T-cell (primary cell): ENCODE data around the gene MS4A3. TPM values are rescaled to one million over a fixed set of nuclear protein-coding genes. Genes with fewer than 3 reads are reported as not detected.
"Not testable (repeated sequence)": the region's sequence is repeated elsewhere in the genome, so short reads cannot be mapped to it uniquely, and the experiment has no call there.

Experiments used
- ATAC-seq, 4 experiments: fragments of 200-7000 bp in 3 of 4; fragments of 150-1000 bp in 1 of 4; cut with Tn5 transposase; replicated peaks in 1 of 4; 1 replicate in 3 of 4; 2 replicates in 1 of 4; pipeline ENCODE4 v1.10.0; 2021; ENCODE audit warnings: moderate library complexity in 3 of 4, mild to moderate bottlenecking in 2 of 4, moderate number of reproducible peaks in 1 of 4
- CTCF ChIA-PET, 2 donors: fragments of 300-600 bp; sonication (Branson Sonifier 250); formaldehyde crosslinking; loops; one replicate each; lab custom pipeline; 2022; ENCODE audit warnings: antibody characterized with exemption in 2 of 2; lab: Charles Lee
- POLR2A ChIA-PET, 2 donors: fragments of 300-600 bp; sonication (Branson Sonifier 250); formaldehyde crosslinking; loops; one replicate each; lab custom pipeline; 2022; ENCODE audit warnings: antibody characterized with exemption in 2 of 2; lab: Charles Lee
- DNase-seq, 35 experiments: peaks; one replicate each; pipeline versions ENCODE4 v3.0.0 to v3.0.0-alpha.2; 2013 to 2023
- H3K27ac ChIP-seq: one replicate; pipeline ENCODE4 v1.5.1; 2013; ENCODE audit warnings: low read length
- H3K27me3 ChIP-seq, 2 experiments: replicated peaks in 1 of 2; 1 replicate in 1 of 2; 2 replicates in 1 of 2; pipeline versions ENCODE4 v1.6.1 to v1.7.0; 2013; ENCODE audit warnings: low read length in 1 of 2, mixed read lengths in 1 of 2; ENCODE audit not compliant: control insufficient read depth in 2 of 2, insufficient read depth in 2 of 2; ENCODE audit errors: extremely low read depth in 1 of 2
- H3K36me3 ChIP-seq, 2 donors: 1 replicate in 1 of 2; 2 replicates in 1 of 2; pipeline versions ENCODE4 v1.6.1 to v1.7.0; 2013; ENCODE audit warnings: low read length in 1 of 2; ENCODE audit not compliant: control insufficient read depth in 2 of 2, insufficient read depth in 1 of 2; ENCODE audit errors: extremely low read depth in 1 of 2
- H3K4me1 ChIP-seq, 2 experiments: 1 replicate in 1 of 2; 2 replicates in 1 of 2; pipeline versions ENCODE4 v1.6.1 to v1.7.0; 2013; ENCODE audit warnings: low read length in 2 of 2, mixed read lengths in 1 of 2; ENCODE audit not compliant: insufficient read depth in 2 of 2, control insufficient read depth in 1 of 2; ENCODE audit errors: extremely low read depth in 1 of 2
- H3K4me3 ChIP-seq, 2 donors: 1 replicate in 1 of 2; 2 replicates in 1 of 2; pipeline versions ENCODE4 v1.5.1 to v1.7.0; 2013; ENCODE audit warnings: mild to moderate bottlenecking in 2 of 2, low read length in 1 of 2, moderate library complexity in 1 of 2; ENCODE audit not compliant: control insufficient read depth in 1 of 2; ENCODE audit errors: extremely low read depth in 1 of 2
- H3K9me3 ChIP-seq: 2 replicates; pipeline ENCODE4 v1.7.0; 2013
- H3K27ac Mint-ChIP-seq, 2 donors: one replicate each; pipeline ENCODE4 v1.8.0; 2020 to 2021; ENCODE audit warnings: mild to moderate bottlenecking in 2 of 2, mixed read lengths in 2 of 2
- H3K27me3 Mint-ChIP-seq, 2 donors: one replicate each; pipeline ENCODE4 v1.8.0; 2021 to 2022; ENCODE audit warnings: mixed read lengths in 2 of 2
- H3K36me3 Mint-ChIP-seq: one replicate; pipeline ENCODE4 v1.8.0; 2021; ENCODE audit warnings: mixed read lengths
- H3K4me1 Mint-ChIP-seq, 3 donors: one replicate each; pipeline ENCODE4 v1.8.0; 2020 to 2022; ENCODE audit warnings: mixed read lengths in 3 of 3, mild to moderate bottlenecking in 1 of 3
- H3K4me3 Mint-ChIP-seq, 3 donors: one replicate each; pipeline ENCODE4 v1.8.0; 2020 to 2022; ENCODE audit warnings: mild to moderate bottlenecking in 3 of 3, mixed read lengths in 3 of 3, moderate library complexity in 3 of 3
- H3K9me3 Mint-ChIP-seq, 3 donors: one replicate each; pipeline ENCODE4 v1.8.0; 2020 to 2022; ENCODE audit warnings: mixed read lengths in 3 of 3
- WGBS: methylation state at CpG from one replicate; pipeline ENCODE4 v1.1.5; 2013; ENCODE audit warnings: missing lambda C conversion rate; ENCODE audit not compliant: insufficient coverage; 5-methylcytosine and 5-hydroxymethylcytosine counted together
- total RNA-seq, 35 experiments: library from RNA in 6 of 35; stranded (reverse) in 6 of 35; fragments of 120-200 nt in 1 of 35; gene quantifications; one replicate each; pipeline versions ENCODE4 v1.2.1 to v1.2.4 and lab custom pipeline; 2013 to 2026

MS4A3 gene, protein sequence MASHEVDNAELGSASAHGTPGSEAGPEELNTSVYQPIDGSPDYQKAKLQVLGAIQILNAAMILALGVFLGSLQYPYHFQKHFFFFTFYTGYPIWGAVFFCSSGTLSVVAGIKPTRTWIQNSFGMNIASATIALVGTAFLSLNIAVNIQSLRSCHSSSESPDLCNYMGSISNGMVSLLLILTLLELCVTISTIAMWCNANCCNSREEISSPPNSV
- under 1 TPM in 3 of 5 donors, not detected in 2; 0.40 to 0.44 (median 0.43) TPM for total RNA-seq
- 0.11 TPM for total RNA-seq (2013)
- 0 to 0.75 (median 0.21) reads per million in 29 experiments for total RNA-seq (lab: John Stamatoyannopoulos, UW)

DNA sequence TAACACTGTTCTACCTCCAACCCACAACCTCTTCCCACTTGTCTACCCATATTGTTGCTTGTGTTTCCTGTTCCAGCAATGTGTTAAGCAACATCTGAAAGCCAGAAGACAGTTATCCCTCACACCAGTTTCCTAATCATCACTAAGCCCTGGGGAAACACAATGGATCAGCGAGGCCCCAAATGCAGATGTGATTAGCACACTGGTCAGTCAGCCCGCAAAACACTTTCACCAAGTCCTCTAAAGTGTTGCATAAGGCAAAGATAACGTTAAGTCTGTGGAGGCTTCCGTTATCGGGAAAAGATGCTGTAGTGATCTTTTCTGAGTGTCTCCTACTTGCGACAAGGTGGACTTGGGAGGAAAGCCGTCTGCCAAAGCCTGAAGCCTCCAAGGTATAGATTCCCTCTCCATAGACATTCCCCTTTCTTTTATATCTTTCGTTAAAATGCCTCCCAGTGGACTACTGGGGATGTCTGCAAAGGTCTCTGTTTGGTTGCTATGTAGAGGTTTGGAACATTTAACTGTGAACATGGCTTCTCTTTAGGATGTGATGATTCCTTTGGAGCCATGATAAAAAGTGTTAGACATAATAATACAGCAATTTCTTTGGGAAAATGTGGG lies at the start of gene MS4A3:
Gene MS4A3, plus strand, starts transcription at position 317 of the 621 bp plus-strand sequence. CDS start 4,496 bp downstream, outside the sequence.
- ChIA-PET CTCF (no interaction called here), POLR2A (no interaction called here)
- Mint-ChIP-seq H3K9me3 (peaks cover 0 to 3% (median 0%) of the 10 kb centered on the region in 3 donors), H3K4me1 (no peaks in the 10 kb centered on the region), H3K27ac (no peak within 1 kb of the TSS), H3K36me3 (no peaks in the 10 kb centered on the region), H3K27me3 (peaks cover 0 to 6% of the 10 kb centered on the region in 2 donors), H3K4me3 (no peak within 1 kb of the TSS)
- no peaks in the 10 kb centered on the region for H3K4me1 ChIP-seq
- H3K27ac ChIP-seq = no peak within 1 kb of the TSS
- no peak for ATAC-seq
- no peak for DNase-seq
- H3K27me3 ChIP-seq = no peaks in the 10 kb centered on the region
- no peak within 1 kb of the TSS for H3K4me3 ChIP-seq
- H3K9me3 ChIP-seq = no peaks in the 10 kb centered on the region
- H3K36me3 ChIP-seq = no peaks in the 10 kb centered on the region
- WGBS = 64% methylated on average over 3 of the region's 8 CpGs

DNA sequence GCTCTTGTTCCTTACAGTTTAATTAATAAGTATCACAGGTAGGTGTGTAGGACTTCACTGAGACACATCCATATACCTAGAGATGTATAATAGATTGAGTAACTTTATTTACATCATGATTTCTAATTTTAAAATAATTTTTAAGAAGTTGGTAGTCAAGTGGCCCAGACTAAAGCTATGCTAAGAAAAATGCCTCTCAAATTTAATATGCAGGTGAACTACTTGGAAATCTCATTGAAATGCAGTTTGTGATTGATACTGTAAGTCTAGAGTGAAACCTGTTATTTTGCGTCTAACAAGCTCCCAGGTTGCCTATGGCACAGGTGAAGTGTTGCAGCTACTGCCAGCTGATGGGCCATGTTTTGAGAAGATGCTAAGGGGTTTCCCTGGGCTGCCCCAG lies 39.6 kb upstream of the MS4A3 start, which contains the start of gene OOSP4B:
Gene OOSP4B, plus strand, starts transcription at position 301 of the 400 bp plus-strand sequence.
- H3K9me3 ChIP-seq = no peaks in the 10 kb centered on the region
- H3K4me3 ChIP-seq = no peak within 1 kb of the TSS
- no peaks in the 10 kb centered on the region for H3K27me3 ChIP-seq
- no peak for DNase-seq
- 88% methylated on average over 1 of the region's 1 CpG for WGBS
- Mint-ChIP-seq H3K27me3 (peaks cover 8 to 19% of the 10 kb centered on the region in 2 donors), H3K27ac (no peak within 1 kb of the TSS), H3K9me3 (no peaks in the 10 kb centered on the region), H3K36me3 (no peaks in the 10 kb centered on the region), H3K4me3 (no peak within 1 kb of the TSS), H3K4me1 (no peaks in the 10 kb centered on the region)
- ChIA-PET CTCF (no interaction called here), POLR2A (no interaction called here)
- no peak for ATAC-seq
- H3K36me3 ChIP-seq = no peaks in the 10 kb centered on the region
- H3K4me1 ChIP-seq = no peaks in the 10 kb centered on the region
- H3K27ac ChIP-seq = no peak within 1 kb of the TSS

DNA sequence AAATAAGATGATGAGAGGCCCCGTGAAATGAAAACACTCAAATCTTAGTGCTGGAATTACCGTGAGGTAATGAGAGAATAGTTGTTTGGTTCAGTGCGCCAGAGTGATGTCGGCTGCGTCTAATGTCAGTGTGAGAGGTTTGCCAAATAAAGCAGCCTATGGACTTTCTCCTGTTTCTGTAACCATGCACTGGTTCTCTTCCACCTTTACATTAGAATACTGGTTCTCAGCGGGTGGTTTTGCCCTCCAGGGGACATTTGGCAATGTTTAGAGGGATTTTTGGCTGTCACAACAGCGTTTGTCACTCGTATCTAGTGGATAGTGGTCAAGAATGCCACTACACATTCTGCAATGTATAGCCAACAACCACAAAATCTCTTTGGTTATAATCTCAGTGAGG lies 38.4 kb upstream of the MS4A3 start:
- no peak overlapping the region for H3K4me3 Mint-ChIP-seq
- ATAC-seq (no peak), DNase-seq (no peak)
- no peaks in the 10 kb centered on the region for H3K4me1 ChIP-seq
- H3K9me3 Mint-ChIP-seq = no peaks in the 10 kb centered on the region
- WGBS = no CpG with 5 or more reads among the region's 8 CpGs
- CTCF ChIA-PET = no interaction called here
- no peak overlapping the region for H3K27ac ChIP-seq
- H3K27ac Mint-ChIP-seq = no peak overlapping the region
- H3K36me3 Mint-ChIP-seq = no peaks in the 10 kb centered on the region
- H3K27me3 Mint-ChIP-seq = peaks cover 8 to 18% of the 10 kb centered on the region in 2 donors
- POLR2A ChIA-PET = no interaction called here
- H3K9me3 ChIP-seq = no peaks in the 10 kb centered on the region
- no peaks in the 10 kb centered on the region for H3K36me3 ChIP-seq
- H3K27me3 ChIP-seq = no peaks in the 10 kb centered on the region
- no peaks in the 10 kb centered on the region for H3K4me1 Mint-ChIP-seq
- H3K4me3 ChIP-seq = no peak overlapping the region

DNA sequence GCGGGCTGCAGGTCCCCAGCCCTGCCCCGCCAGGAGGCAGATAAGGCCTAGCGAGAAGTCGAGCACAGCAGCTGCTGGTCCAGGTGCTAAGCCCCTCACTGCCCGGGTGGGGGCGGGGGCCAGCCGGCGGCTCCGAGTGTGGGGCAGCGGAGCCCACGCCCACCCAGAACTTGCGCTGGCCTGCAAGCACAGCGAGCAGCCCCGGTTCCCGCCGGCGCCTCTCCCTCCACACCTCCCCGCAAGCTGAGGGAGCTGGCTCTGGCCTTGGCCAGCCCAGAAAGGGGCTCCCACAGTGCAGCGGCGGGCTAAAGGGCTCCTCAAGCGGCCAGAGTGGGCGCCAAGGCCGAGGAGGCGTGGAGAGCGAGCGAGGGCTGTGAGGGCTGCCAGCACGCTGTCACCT lies 36.1 kb upstream of the MS4A3 start:
- H3K36me3 Mint-ChIP-seq, DNase-seq, CTCF ChIA-PET, H3K4me1 Mint-ChIP-seq, H3K27ac Mint-ChIP-seq, H3K9me3 ChIP-seq, H3K27ac ChIP-seq, H3K4me3 ChIP-seq, POLR2A ChIA-PET, H3K27me3 ChIP-seq, ATAC-seq, H3K4me1 ChIP-seq, H3K36me3 ChIP-seq, H3K9me3 Mint-ChIP-seq, H3K4me3 Mint-ChIP-seq: not testable (repeated sequence)
- 99% methylated on average over 18 of the region's 27 CpGs for WGBS
- peaks cover 8 to 15% of the 10 kb centered on the region in 2 donors for H3K27me3 Mint-ChIP-seq

DNA sequence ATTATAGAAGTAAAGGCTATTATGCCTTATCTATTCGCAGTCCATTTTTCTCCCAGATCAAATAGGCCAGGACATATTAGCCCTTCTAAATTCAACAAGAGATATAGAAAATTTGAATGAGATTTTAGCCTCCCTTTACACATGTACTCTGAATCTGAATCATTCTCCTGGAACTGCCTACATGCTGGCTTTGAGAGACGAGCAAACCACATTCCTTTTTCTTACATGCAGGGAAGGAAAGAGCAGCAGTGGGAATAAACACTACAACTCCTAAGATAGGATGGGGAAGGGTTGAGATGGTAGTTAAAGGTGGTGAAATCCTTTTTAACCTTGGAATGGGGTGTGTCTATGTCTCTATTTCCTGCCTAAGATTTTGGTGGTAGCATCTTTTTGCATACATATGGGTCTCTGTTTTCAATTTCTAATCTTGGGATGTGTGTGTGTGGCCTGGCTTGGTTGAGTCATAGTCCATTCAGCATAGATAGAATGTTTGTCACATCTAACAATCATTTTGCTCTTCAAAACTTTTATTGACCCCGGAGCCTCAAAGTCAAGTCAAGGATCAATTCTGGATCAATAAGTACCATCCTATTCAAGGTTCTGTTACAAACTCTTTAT lies 27.3 kb upstream of the MS4A3 start:
- Histone ChIP-seq H3K27me3 (no peaks in the 10 kb centered on the region), H3K36me3 (no peaks in the 10 kb centered on the region), H3K27ac (no peak overlapping the region), H3K4me1 (no peaks in the 10 kb centered on the region), H3K4me3 (no peak overlapping the region), H3K9me3 (no peaks in the 10 kb centered on the region)
- Mint-ChIP-seq H3K9me3 (peaks cover 0 to 4% (median 0%) of the 10 kb centered on the region in 3 donors), H3K27me3 (peaks cover 3 to 11% of the 10 kb centered on the region in 2 donors), H3K4me3 (no peak overlapping the region), H3K4me1 (no peaks in the 10 kb centered on the region), H3K27ac (no peak overlapping the region), H3K36me3 (no peaks in the 10 kb centered on the region)
- ATAC-seq (no peak), DNase-seq (no peak)
- ChIA-PET POLR2A (no interaction called here), CTCF (no interaction called here)
- WGBS = no CpG with 5 or more reads among the region's 3 CpGs

DNA sequence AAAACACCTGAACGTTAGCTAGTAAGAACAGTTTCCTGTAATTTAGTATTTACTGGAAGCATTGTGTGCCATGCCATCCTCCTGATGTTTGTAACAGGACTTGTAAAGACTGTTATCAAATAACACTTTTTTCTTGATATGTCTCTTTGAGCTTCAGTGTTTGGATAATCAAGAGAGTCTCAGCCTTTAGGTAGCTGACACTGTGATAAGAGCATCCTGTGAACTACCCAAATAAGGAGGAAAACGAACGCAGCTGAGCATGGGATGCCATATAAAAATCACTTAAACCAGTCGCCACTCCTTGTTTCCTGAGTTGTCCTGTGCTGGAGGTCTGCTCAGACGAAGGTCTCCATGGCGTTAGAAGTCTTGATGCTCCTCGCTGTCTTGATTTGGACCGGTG lies 16.4 kb upstream of the MS4A3 start, which contains the start of gene OOSP2:
Gene OOSP2, plus strand, starts transcription at position 301 of the 400 bp plus-strand sequence. Its CDS starts 51 bp downstream, at position 352.
- no peaks in the 10 kb centered on the region for H3K27me3 ChIP-seq
- ChIA-PET CTCF (interaction anchor here in 1 of 2 donors (0.6 kb wide), 1 partner anchor 56 kb away, joined by 3 read pairs; no protein-coding TSS in a partner anchor), POLR2A (no interaction called here)
- H3K4me1 ChIP-seq = no peaks in the 10 kb centered on the region
- H3K36me3 Mint-ChIP-seq = no peaks in the 10 kb centered on the region
- WGBS = 81% methylated on average over 6 of the region's 8 CpGs
- no peaks in the 10 kb centered on the region for H3K9me3 ChIP-seq
- no peak within 1 kb of the TSS for H3K27ac ChIP-seq
- DNase-seq (no peak), ATAC-seq (no peak)
- no peaks in the 10 kb centered on the region for H3K4me1 Mint-ChIP-seq
- H3K9me3 Mint-ChIP-seq = no peaks in the 10 kb centered on the region
- no peak within 1 kb of the TSS for H3K27ac Mint-ChIP-seq
- H3K27me3 Mint-ChIP-seq = peaks cover 2 to 7% of the 10 kb centered on the region in 2 donors
- H3K36me3 ChIP-seq = no peaks in the 10 kb centered on the region
- H3K4me3 Mint-ChIP-seq = no peak within 1 kb of the TSS
- H3K4me3 ChIP-seq = no peak within 1 kb of the TSS
